Measurements from ENCODE around the gene MRPS14.
"Not testable (repeated sequence)": the region's sequence is repeated elsewhere in the genome, so short reads cannot be mapped to it uniquely, and the experiment has no call there.

MRPS14 gene

GRCh38 chr1:175033953-175034352 is 10.7 kb upstream of the MRPS14 start:
- DNase-seq: no peak
- intact Hi-C loops (cut with DNase I): loop anchor here (10.0 kb wide), 1 partner anchor 281 kb away; no protein-coding TSS in a partner anchor

- intact Hi-C loops (cut with DNase I): no loop called here
- DNase-seq: no peak
These were observed 1.5 kb upstream of the MRPS14 start for GRCh38 chr1:175024773-175025172.

GRCh38 chr1:175023922-175024242 is 657 bp upstream of the MRPS14 start:
- DNase-seq; intact Hi-C loops (cut with DNase I): not testable (repeated sequence)

GRCh38 chr1:175019524-175019923 is 3.7 kb downstream of the MRPS14 start:
- DNase-seq: no peak
- intact Hi-C loops (cut with DNase I): no loop called here

- DNase-seq: no peak
- intact Hi-C loops (cut with DNase I): no loop called here
These were observed 8.0 kb downstream of the MRPS14 start for GRCh38 chr1:175015243-175015642.

- intact Hi-C loops (cut with DNase I): no loop called here
These were observed 9.8 kb downstream of the MRPS14 start for GRCh38 chr1:175013445-175013844.

GRCh38 chr1:175009532-175009931 is 13.7 kb downstream of the MRPS14 start:
- intact Hi-C loops (cut with DNase I): loop anchor here (10.0 kb wide), 1 partner anchor 1535 kb away; the partner anchor contains the start of gene PRDX6

More at GRCh38 chr1:175013445-175013844, 9.8 kb downstream of the MRPS14 start:
- no peak for DNase-seq

GRCh38 chr1:175005085-175005783 is 18.0 kb downstream of the MRPS14 start:
- DNase-seq: no peak
- intact Hi-C loops (cut with DNase I): loop anchor here (10.0 kb wide), 1 partner anchor 1530 kb away; the partner anchor contains the start of gene PRDX6

More at GRCh38 chr1:175009532-175009931, 13.7 kb downstream of the MRPS14 start:
- no peak for DNase-seq

- no peak for DNase-seq
- intact Hi-C loops (cut with DNase I): loop anchor here (10.0 kb wide), 1 partner anchor 1529 kb away; the partner anchor contains the start of gene PRDX6
These were observed 19.7 kb downstream of the MRPS14 start for GRCh38 chr1:175003521-175003920.

- DNase-seq: peak in 1 of 10 donors; percentile 46
- intact Hi-C loops (cut with DNase I): loop anchor here (10.0 kb wide), 1 partner anchor 1528 kb away; the partner anchor contains the start of gene PRDX6
These were observed 20.2 kb downstream of the MRPS14 start for GRCh38 chr1:175002910-175003517.

GRCh38 chr1:175000697-175001187 is 22.5 kb downstream of the MRPS14 start:
- intact Hi-C loops (cut with DNase I): loop anchor here (10.0 kb wide), 1 partner anchor 1526 kb away; the partner anchor contains the start of gene PRDX6
- no peak for DNase-seq

GRCh38 chr1:174999936-175000696 is 23.1 kb downstream of the MRPS14 start, which contains the start of gene CACYBP:
TSS of gene CACYBP (plus strand) at chr1:174999947. CDS start at chr1:175000181, 234 bp downstream.
- peak in 8 of 10 donors; percentile 35 to 91 (median 47) for DNase-seq

GRCh38 chr1:174999216-174999935 is 23.8 kb downstream of the MRPS14 start:
- peak; percentile 94 to 100 (median 97) for DNase-seq
- intact Hi-C loops (cut with DNase I): loop anchor here (1.0 to 2.0 kb wide), 2 partner anchors 199 to 229 kb away; no protein-coding TSS in a partner anchor

More at GRCh38 chr1:174999936-175000696, 23.1 kb downstream of the MRPS14 start, which contains the start of gene CACYBP:
- intact Hi-C loops (cut with DNase I): loop anchor here (1.0 to 10.0 kb wide), 3 partner anchors 200 to 1525 kb away; partner anchors contain the start of gene PRDX6

- no peak for DNase-seq
- intact Hi-C loops (cut with DNase I): loop anchor here (1.0 to 2.0 kb wide), 2 partner anchors 198 to 228 kb away; no protein-coding TSS in a partner anchor
These were observed 24.5 kb downstream of the MRPS14 start for GRCh38 chr1:174998569-174999215.

GRCh38 chr1:174997041-174997440 is 26.2 kb downstream of the MRPS14 start:
- no peak for DNase-seq
- intact Hi-C loops (cut with DNase I): no loop called here

GRCh38 chr1:174996476-174996875 is 26.7 kb downstream of the MRPS14 start:
- intact Hi-C loops (cut with DNase I): no loop called here
- no peak for DNase-seq

GRCh38 chr1:174995916-174996315 is 27.3 kb downstream of the MRPS14 start:
- no peak for DNase-seq
- intact Hi-C loops (cut with DNase I): no loop called here

GRCh38 chr1:174995121-174995520 is 28.1 kb downstream of the MRPS14 start:
- DNase-seq: no peak
- intact Hi-C loops (cut with DNase I): no loop called here

- DNase-seq: no peak
- intact Hi-C loops (cut with DNase I): no loop called here
These were observed 31.8 kb downstream of the MRPS14 start for GRCh38 chr1:174991473-174991872.

Data from posterior cingulate gyrus (tissue), 11 donors.